GM12891 (cell line): Measurements from ENCODE around the gene SLC24A3.

Experiments used
- POLR2A ChIP-seq: IDR thresholded peaks from 2 replicates; pipeline ENCODE4 v1.6.1; 2011; ENCODE audit warnings: low read depth, low read length, control low read depth
- POLR2AphosphoS5 ChIP-seq: IDR thresholded peaks from 2 replicates; pipeline ENCODE4 v1.6.1; 2011; ENCODE audit warnings: low read depth, low read length, control low read depth
- SPI1 ChIP-seq: IDR thresholded peaks from 2 replicates; pipeline ENCODE4 v1.6.1; 2011; ENCODE audit warnings: low read depth, low read length, control low read depth
- TAF1 ChIP-seq: IDR thresholded peaks from 2 replicates; pipeline ENCODE4 v1.6.1; 2011; ENCODE audit warnings: low read depth, low read length, control low read depth

GRCh38 chr20:19757487-19758132 lies 545.2 kb downstream of the SLC24A3 start:
- TF ChIP-seq TAF1: no peak
- TF ChIP-seq POLR2AphosphoS5: no peak
- TF ChIP-seq POLR2A: no peak
- TF ChIP-seq SPI1: no peak
